Measurements from ENCODE around the gene PRDX2. TPM values are rescaled to one million over a fixed set of nuclear protein-coding genes. Genes with fewer than 3 reads are reported as not detected.

The PRDX2 gene
- total RNA-seq, 1 donor from 2014 or later: 497 TPM

- Mint-ChIP-seq H3K9me3 (no peaks in the 10 kb centered on the region), H3K4me1 (ENCODE audit: unreplicated experiment) (peaks cover 4% of the 10 kb centered on the region), H3K4me3 (peak overlapping the region; percentile 75), H3K27me3 (peaks cover 14% of the 10 kb centered on the region), H3K27ac (no peak overlapping the region), H3K36me3 (peaks cover 4% of the 10 kb centered on the region)
- TF ChIP-seq CTCF (conservative IDR thresholded peaks at IDR 0.05): peak; percentile 100
- DNase-seq (ENCODE audit: extremely low spot score, unreplicated experiment): peak; percentile 88
Observed at GRCh38 chr19:12757544-12758274, 43.9 kb downstream of the PRDX2 start.

GRCh38 chr19:12756150-12756883, 45.3 kb downstream of the PRDX2 start:
- H3K4me3 Mint-ChIP-seq: no peak overlapping the region
- H3K36me3 Mint-ChIP-seq: peaks cover 4% of the 10 kb centered on the region

GRCh38 chr19:12754465-12755196, 47.0 kb downstream of the PRDX2 start:
- DNase-seq (ENCODE audit: extremely low spot score, unreplicated experiment): no peak
- no peaks in the 10 kb centered on the region for H3K4me1 Mint-ChIP-seq (ENCODE audit: unreplicated experiment)
- H3K4me3 Mint-ChIP-seq: no peak overlapping the region
- H3K27ac Mint-ChIP-seq: no peak overlapping the region
- H3K36me3 Mint-ChIP-seq: no peaks in the 10 kb centered on the region
- TF ChIP-seq CTCF (conservative IDR thresholded peaks at IDR 0.05): no peak
- no peaks in the 10 kb centered on the region for H3K9me3 Mint-ChIP-seq
- peaks cover 39% of the 10 kb centered on the region for H3K27me3 Mint-ChIP-seq

More at GRCh38 chr19:12756150-12756883, 45.3 kb downstream of the PRDX2 start:
- Mint-ChIP-seq H3K27ac (no peak overlapping the region), H3K27me3 (peaks cover 24% of the 10 kb centered on the region), H3K4me1 (ENCODE audit: unreplicated experiment) (peaks cover 4% of the 10 kb centered on the region), H3K9me3 (no peaks in the 10 kb centered on the region)
- no peak for TF ChIP-seq CTCF (conservative IDR thresholded peaks at IDR 0.05)
- no peak for DNase-seq (ENCODE audit: extremely low spot score, unreplicated experiment)

- no peaks in the 10 kb centered on the region for H3K9me3 Mint-ChIP-seq
- peaks cover 12% of the 10 kb centered on the region for H3K36me3 Mint-ChIP-seq
- DNase-seq (ENCODE audit: extremely low spot score, unreplicated experiment): no peak
- H3K27ac Mint-ChIP-seq: no peak overlapping the region
- peaks cover 49% of the 10 kb centered on the region for H3K27me3 Mint-ChIP-seq
- no peak for TF ChIP-seq CTCF (conservative IDR thresholded peaks at IDR 0.05)
- H3K4me3 Mint-ChIP-seq: no peak overlapping the region
- H3K4me1 Mint-ChIP-seq (ENCODE audit: unreplicated experiment): no peaks in the 10 kb centered on the region
Observed at GRCh38 chr19:12752056-12752781, 49.4 kb downstream of the PRDX2 start.

GRCh38 chr19:12751635-12752034, 50.0 kb downstream of the PRDX2 start, which contains the start of gene BEST2:
BEST2 (plus strand) TSS chr19:12751791; CDS start chr19:12752593, 802 bp downstream.
- TF ChIP-seq CTCF (conservative IDR thresholded peaks at IDR 0.05): no peak
- no peaks in the 10 kb centered on the region for H3K9me3 Mint-ChIP-seq
- H3K36me3 Mint-ChIP-seq: peaks cover 12% of the 10 kb centered on the region
- H3K27ac Mint-ChIP-seq: no peak within 1 kb of the TSS
- no peak for DNase-seq (ENCODE audit: extremely low spot score, unreplicated experiment)
- no peaks in the 10 kb centered on the region for H3K4me1 Mint-ChIP-seq (ENCODE audit: unreplicated experiment)
- peaks cover 49% of the 10 kb centered on the region for H3K27me3 Mint-ChIP-seq
- no peak within 1 kb of the TSS for H3K4me3 Mint-ChIP-seq
